HG02763 (cell line): ENCODE results near the gene KLKB1.
A peak's percentile ranks its signal among the peaks of the same experiment; 100 is the strongest.

ENCODE experiments used
- ATAC-seq: cut with Tn5 transposase; IDR thresholded peaks from one replicate; pipeline ENCODE4 v1.9.1; 2021; ENCODE audit warnings: mild to moderate bottlenecking, moderate library complexity; ENCODE audit not compliant: unreplicated experiment

Gene KLKB1

DNA sequence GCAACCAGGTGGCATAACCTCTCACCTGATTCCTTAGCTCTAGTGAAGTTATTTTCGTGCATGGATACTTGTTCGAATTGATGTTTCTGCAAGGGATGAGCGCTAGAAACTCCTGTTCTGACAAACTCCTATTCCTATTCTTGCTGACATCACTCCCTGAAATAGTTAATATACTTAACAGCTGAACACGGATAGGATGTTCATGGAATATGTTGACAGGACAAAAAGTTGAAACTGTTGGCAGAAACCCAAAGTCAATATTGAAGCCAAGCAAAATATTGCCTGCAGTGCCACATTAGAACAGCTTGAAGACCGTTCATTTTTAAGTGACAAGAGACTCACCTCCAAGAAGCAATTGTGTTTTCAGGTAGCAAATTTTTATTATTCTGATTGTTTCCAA, at the start of gene KLKB1:
KLKB1 (plus strand) TSS at position 287 of the 400 bp plus-strand sequence. CDS start 689 bp downstream, outside the sequence.
- no peak for ATAC-seq

GRCh38 chr4:186188107-186188506, 39.2 kb upstream of the KLKB1 start:
- no peak for ATAC-seq

- no peak for ATAC-seq
Measured at GRCh38 chr4:186189656-186190055, 37.7 kb upstream of the KLKB1 start.

GRCh38 chr4:186190581-186191199, 36.6 kb upstream of the KLKB1 start:
- peak; percentile 24 for ATAC-seq

- peak; percentile 88 for ATAC-seq
Measured at GRCh38 chr4:186191200-186192065, 35.9 kb upstream of the KLKB1 start, which contains the start of gene CYP4V2. TSS of gene CYP4V2 (plus strand) at chr4:186191567. CDS start at chr4:186191824, 257 bp downstream.

DNA sequence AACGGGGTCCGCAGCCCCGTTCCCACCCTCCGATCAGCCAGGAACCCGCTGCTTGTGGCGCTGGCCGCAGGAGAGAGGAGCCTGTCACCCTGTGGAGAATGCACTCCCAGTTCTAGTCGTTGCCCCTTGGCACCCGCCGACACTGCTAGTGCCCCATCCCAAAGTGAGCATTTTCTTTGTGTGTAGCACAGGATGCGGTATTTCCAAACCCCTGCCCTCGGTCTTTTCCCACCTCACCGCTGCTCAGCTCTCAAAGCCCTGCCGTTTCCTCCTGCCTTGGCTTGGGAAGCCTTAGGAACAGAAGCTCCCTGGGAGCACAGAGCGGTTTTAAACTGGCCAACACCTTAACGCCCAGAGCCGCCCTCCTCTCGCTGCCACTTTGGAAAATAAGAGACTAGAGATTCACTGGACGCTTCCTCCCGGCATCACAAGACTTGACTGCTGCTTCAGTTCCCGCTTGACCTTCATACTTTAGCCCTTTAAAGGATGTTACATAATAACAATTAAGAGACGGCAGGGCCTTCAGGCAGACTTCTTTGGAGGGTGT, 35.2 kb upstream of the KLKB1 start:
- peak; percentile 17 for ATAC-seq

DNA sequence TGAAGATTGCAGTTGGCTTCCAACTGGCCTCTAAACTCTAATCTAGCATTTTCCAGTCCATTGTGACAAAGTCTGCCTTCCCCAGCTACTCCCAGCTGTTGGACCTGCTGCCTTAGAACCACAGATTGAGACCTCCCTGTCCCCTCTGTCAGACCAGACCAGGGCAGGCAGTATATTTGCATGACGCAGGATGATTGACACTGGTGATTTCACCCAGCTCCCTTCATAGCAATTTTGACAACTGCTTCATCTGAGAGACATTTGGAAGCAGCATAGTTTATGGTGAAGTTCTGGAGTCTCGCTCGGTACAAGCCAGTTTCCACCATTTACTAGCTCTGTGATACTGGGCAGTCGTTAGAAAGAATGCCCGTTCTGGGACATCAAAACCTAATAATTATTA, 33.5 kb upstream of the KLKB1 start:
- no peak for ATAC-seq

- no peak for ATAC-seq
Measured at GRCh38 chr4:186196063-186196462, 31.2 kb upstream of the KLKB1 start.

GRCh38 chr4:186200516-186200915, 26.8 kb upstream of the KLKB1 start:
- ATAC-seq, result no peak

- no peak for ATAC-seq
Measured at GRCh38 chr4:186201010-186201409, 26.3 kb upstream of the KLKB1 start.

DNA sequence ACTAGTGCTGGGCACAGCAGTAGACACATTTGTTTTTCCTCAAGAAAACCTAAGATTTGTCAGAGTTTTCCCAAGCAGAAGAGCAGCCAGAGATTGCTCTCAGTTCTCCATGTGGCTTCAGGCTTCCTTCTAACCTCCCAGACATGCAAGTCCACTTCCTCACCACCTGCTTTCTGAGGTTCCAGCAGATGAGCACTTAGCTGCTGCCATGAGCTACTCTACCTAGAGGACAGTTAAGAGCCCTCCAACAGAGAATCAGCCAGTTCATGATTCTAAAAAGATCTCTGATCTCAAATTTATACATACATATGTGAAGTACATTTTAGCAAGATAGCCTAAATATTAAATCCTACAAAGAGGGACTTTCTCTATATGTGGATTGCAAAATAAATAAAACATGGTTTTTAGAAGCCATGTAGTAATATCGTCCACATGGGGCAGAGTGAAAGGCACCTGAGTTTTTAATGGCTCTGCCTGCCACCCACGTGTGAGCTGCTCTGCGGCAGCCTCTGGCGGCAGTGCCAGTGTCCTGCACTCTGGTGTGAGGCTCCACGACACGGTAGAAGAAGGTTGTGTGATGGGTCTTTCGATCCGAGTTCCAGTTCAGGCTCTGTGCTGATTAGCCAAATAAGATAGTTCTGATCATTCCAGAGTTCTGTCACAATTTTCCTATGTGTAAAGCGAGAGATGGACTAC, 25.6 kb upstream of the KLKB1 start:
- ATAC-seq, result peak; percentile 95

GRCh38 chr4:186202490-186203140, 24.7 kb upstream of the KLKB1 start:
- ATAC-seq, result no peak

DNA sequence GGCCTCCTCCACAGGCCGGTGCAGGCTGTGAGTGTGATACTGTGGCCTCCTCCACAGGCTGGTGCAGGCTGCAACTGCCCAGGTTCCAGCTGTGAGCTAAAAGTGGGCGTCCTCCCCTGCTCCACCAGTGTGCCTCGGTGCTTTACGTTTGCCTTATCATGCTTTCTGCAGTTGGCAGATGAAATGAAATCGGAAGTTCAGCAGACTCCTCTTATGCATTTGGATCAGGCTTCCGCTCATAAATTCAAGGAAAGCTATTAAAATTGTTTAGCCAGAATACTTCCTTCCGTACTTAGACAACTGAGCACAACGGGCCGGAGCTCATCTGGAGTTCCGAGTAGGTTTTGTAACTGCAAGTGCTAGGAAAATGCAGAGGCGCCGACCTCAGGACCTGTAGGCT, 23.9 kb upstream of the KLKB1 start:
- ATAC-seq, result no peak

DNA sequence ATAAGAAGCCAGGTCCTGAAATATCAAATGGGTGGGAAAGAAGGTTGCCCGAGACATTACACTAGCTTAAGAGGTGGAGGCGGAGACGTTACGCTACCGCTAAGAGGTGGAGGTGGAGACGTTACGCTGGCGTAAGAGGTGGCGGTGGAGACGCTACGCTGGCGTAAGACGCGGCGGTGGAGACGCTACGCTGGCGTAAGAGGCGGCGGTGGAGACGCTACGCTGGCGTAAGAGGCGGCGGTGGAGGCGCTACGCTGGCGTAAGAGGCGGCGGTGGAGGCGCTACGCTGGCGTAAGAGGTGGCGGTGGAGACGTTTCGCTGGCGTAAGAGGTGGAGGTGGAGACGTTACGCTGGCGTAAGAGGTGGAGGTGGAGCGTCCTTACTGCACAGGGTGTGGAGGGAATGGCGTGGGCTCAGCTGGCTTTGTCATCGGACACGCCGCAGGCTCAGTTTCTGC, 23.2 kb upstream of the KLKB1 start:
- no peak for ATAC-seq

GRCh38 chr4:186204686-186205085, 22.6 kb upstream of the KLKB1 start:
- no peak for ATAC-seq

- no peak for ATAC-seq
Measured at GRCh38 chr4:186205156-186205555, 22.2 kb upstream of the KLKB1 start.

DNA sequence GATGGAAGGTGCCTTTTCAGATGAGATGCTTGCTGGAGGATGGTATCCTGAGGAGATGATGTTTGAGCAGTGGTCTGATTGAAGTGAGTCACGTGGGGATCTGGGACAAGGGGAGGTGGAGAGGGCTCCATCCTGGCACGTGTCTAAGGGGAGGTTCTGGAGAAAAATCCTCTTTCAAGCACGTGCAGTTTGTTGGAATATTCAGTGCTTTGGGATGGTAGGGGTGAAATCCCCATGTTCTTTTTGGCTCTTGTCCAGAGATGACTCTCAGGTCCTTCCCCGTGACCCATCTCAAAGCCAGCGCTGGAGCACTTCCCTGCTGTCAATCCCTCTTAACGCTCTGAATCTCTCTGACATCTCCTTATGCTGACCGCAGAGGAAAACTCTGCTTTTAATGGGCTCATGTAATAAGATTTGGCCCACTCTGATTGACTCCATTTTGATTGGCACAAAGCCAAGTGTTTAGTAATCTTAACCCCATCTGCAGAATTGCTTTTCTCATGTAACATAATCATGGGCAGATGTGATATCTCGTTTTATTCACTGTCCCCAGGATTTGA, 10.8 kb upstream of the KLKB1 start:
- ATAC-seq, result no peak

GRCh38 chr4:186217733-186218293, 9.5 kb upstream of the KLKB1 start:
- no peak for ATAC-seq

DNA sequence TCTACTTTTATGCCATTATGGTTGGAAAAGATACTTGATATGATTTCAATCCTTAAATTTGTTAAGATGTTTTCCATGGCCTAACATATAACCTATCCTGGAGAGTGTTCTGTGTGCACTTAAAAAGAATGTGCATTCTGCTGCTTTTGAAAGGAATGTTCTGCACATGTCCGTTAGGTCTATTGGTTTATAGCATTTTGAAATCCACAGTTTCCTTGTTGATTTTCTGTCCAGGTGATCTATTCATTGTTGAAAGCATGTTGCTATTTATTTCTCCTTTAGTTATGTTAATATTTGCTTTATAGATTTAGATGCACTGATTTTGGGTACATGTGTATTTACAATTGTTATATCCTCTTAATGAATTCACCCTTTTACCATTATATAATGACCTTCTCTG, 5.7 kb upstream of the KLKB1 start:
- ATAC-seq, result no peak

GRCh38 chr4:186225848-186226247, 1.5 kb upstream of the KLKB1 start:
- ATAC-seq, result no peak
